IPS-18c (cell line): ENCODE measurements around the gene DNAJC2.
"Not testable (repeated sequence)": the region's sequence is repeated elsewhere in the genome, so short reads cannot be mapped to it uniquely, and the experiment has no call there.

Experiments
- H3K4me3 ChIP-seq: 2 replicates; pipeline ENCODE4 v1.7.0; 2013; ENCODE audit warnings: low read depth, mild to moderate bottlenecking, low read length, moderate library complexity; ENCODE audit not compliant: insufficient read depth
- H3K9me3 ChIP-seq: one replicate; pipeline ENCODE4 v1.6.1; 2013; ENCODE audit warnings: mild to moderate bottlenecking, low read length, moderate library complexity; ENCODE audit not compliant: control insufficient read depth, insufficient read depth

DNAJC2 gene

DNA sequence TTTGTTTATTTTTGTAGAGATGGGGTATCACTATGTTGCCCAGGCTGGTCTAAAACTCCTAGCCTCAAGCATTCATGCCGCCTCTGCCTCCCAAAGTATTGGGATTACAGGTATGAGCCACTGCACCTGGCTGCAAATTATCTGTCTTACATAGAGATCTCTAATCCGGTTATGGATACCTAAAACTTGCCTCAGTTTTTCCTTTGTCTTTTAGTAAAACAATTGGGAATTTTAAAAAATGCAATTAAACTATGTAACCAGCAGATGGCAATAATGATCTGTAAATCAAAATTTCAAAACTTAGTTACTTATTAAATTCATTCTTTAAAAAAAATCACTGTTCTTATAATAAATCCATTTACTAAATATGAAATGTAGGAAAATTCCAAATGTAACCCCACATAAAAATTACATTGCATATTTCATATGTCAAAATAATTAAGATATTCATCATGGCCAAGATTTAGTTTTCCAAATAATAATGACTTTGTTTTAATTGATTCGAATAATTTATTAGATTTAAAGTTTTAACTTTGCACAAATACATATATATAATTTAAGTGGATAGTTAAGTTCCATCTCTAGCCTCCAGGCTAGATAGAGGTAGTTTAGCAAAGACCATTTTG, 61.7 kb downstream of the DNAJC2 start:
- not testable (repeated sequence) for H3K9me3 ChIP-seq, H3K4me3 ChIP-seq

DNA sequence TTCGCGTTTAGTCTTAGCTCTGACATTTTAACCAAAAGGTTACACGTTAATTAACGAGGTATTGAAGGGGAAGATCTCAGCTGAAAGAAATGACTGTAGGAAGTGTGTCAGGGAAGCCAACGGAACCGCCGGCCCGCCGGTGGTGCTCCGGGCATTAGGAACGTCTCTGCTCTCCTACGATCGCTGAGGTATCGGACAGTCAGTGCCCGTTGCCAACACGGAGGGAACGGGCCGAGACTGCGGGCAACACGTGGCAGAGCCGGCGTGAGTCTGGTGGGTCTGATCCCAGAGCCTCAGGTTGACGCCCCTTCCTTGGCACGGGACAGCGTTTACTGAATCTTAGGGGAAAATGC, 63.8 kb downstream of the DNAJC2 start:
- H3K9me3 ChIP-seq: not testable (repeated sequence)
- H3K4me3 ChIP-seq: peak overlapping the region; percentile 53

DNA sequence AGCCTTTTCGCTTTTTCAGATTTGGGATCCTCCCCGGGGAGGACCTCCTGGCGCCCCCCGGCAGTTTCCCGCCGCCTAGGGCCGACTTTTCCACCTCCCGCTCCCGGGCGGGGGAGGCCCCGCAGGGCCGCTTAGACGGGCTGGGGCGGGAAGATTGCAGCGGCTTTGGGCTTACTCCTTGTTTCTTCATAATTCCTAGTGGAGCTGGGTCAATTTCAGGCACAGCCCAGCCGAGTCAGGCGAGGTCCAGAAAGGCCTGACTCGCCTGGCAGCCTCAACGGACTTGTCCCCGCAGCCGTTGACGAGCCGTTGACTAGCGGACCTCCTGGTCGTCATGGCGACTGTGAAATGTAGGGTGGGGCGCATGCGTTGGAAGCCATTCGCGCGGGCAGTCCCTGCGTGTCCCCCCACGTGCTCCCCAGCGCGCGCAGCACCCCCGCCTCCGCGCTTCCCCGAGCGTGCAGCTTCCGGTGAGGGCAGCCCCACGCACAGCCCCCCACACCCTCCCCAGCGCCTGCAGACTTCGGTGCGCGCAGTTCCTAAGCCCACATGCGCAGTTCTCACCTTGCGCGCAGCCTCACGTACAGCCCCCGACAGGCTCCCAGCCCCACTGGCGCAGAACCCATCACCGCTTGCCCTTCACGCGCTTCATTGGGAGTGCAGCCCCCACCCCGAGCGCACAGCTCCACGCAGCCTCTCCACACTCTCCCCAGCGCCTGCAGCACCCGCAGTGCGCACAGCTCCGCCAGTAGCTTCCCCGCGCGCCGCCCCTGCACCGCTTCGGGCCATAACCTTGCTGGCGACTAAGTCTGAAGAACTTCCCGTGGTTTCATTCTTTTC, 64.4 kb downstream of the DNAJC2 start:
- peak overlapping the region; percentile 53 for H3K4me3 ChIP-seq
- H3K9me3 ChIP-seq: not testable (repeated sequence)

DNA sequence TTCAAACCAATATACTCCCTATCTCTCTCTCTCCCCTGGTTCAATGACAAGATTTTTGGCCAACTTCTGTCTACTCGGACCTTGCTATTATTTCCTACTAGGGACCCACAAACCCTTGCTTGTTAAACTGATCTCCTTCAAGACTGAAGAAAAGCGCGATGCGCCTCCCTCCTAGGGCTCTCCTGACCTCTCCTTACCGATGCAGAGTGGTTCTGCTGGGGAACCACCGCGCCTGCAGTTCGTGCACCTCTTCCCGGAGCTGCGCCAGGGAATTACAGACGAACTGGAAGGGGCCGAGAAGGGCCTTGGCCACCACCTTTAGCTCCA, 65.0 kb downstream of the DNAJC2 start:
- H3K4me3 ChIP-seq: peak overlapping the region; percentile 53; the same call in 1 of the 2 replicates
- H3K9me3 ChIP-seq: not testable (repeated sequence)

DNA sequence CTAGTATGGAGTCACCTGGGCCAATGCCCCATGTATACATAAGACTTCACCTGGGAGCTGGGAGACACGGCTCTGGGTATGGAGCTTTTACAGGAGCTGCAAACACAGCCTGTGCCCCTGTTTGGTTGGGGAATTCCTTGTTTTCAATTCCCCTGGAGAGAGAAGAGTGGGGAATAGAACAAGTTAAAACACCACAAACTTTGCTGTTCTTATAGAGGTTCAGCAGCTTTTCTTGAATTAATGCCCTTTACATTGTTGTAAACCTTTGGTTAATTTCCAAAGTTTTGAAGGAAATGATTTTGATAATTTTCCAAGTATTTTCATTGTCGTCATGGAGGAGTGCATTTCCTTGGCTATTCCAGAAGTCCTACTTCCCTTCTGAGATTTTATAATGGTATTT, 66.4 kb downstream of the DNAJC2 start:
- H3K4me3 ChIP-seq, H3K9me3 ChIP-seq: not testable (repeated sequence)

DNA sequence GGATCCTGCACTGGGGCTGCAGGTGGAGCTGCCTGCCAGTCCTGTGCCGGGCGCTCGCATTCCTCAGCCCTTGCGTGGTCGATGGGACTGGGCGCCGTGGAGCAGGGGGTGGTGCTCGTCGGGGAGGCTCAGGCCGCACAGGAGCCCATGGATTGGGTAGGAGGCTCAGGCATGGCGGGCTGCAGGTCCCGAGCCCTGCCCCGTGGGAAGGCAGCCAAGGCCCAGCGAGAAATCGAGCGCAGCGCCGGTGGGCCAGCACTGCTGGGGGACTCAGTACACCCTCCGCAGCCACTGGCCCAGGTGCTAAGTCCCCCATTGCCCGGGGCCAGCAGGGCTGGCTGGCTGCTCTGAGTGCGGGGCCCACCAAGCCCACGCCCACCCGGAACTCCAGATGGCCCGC, 69.7 kb downstream of the DNAJC2 start:
- H3K9me3 ChIP-seq, H3K4me3 ChIP-seq: not testable (repeated sequence)

DNA sequence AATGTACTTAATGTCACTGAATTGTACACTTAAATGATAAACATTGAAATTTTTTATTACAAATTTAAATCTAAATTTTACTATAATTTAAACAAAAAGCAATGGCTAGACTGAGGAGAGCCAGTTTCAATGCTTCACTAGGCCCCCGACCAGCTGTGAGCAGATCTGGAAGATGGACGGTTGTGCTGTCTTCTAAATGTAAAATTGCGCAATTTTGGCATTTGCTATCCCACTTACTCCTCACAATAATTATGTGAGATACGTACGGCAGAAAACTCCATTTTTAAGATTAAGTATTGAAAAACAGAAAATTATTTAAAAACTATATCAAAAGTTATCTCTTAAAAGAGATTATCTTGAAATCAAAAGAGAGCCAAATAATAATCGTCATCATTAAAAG, 71.2 kb downstream of the DNAJC2 start:
- not testable (repeated sequence) for H3K4me3 ChIP-seq, H3K9me3 ChIP-seq

DNA sequence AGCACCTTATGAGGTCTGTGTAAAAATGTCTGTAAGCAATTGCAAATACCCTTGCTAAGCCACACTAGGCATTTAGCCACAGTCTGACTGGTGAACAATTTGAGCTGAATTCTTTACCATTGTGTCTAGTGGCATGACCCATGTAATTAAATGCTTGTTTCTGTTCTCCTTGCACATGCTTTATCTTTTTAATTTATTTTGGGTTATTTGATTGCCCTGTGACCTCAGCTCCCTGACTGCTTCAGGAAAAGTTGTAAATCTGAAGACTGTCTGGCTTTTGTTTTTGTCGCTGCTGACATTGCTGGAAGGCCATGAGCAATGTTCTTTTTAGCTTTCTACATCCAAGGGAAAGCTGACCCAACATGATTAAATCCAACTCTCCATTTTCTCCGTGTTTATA, 78.3 kb downstream of the DNAJC2 start:
- not testable (repeated sequence) for H3K9me3 ChIP-seq, H3K4me3 ChIP-seq

DNA sequence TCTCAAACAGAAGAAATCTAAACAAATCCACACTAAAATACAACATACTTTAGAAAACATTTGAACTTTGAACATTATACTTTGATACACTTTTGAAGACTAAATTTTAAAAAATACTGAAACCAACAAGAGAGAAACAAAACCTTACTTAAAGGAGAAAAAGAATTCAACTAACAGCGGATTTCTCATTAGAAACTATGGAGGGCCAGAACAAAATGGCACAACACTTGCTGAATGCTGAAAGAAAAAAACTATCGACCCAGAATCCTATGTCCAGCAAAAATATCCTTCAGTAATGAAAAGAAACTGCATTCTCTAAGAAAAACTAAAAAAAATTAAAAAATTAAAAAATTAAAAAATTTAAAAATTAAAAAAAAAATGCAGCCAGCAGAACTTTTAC, 80.5 kb downstream of the DNAJC2 start:
- H3K9me3 ChIP-seq, H3K4me3 ChIP-seq: not testable (repeated sequence)
